A549 (cell line): Measurements from ENCODE around the gene KNDC1. TPM values are rescaled to one million over a fixed set of nuclear protein-coding genes. Genes with fewer than 3 reads are reported as not detected.
"Not testable (repeated sequence)": the region's sequence is repeated elsewhere in the genome, so short reads cannot be mapped to it uniquely, and the experiment has no call there.

Source experiments
- ATAC-seq, 2 experiments: fragments of 200-7000 bp in 1 of 2; fragments of >200 bp in 1 of 2; cut with Nextera tagmentation in 1 of 2; cut with Tn5 transposase in 1 of 2; 3 replicates each; pipeline versions ENCODE4 v1.8.0 to v1.9.1; 2018 to 2020; ENCODE audit warnings: mild to moderate bottlenecking in 1 of 2, moderate library complexity in 1 of 2
- CTCF ChIA-PET: fragments of 300-600 bp; sonication (Branson Sonifier 250); formaldehyde crosslinking; extraction: SDS; loops from one replicate; lab custom pipeline; 2021; ENCODE audit warnings: antibody characterized with exemption, inconsistent platforms; lab: Yijun Ruan, JAX
- POLR2A ChIA-PET: fragments of 350-600 bp; formaldehyde crosslinking; extraction: SDS; loops from one replicate; lab custom pipeline; 2021; ENCODE audit warnings: antibody characterized with exemption, inconsistent platforms; lab: Yijun Ruan, JAX
- DNase-seq, 2 experiments: peaks; one replicate each; pipeline versions ENCODE4 v3.0.0 to v3.0.0-alpha.2; 2011 to 2016; ENCODE audit warnings: low read depth in 1 of 2, low spot score in 1 of 2
- FAIRE-seq: peaks from 2 replicates; lab custom pipeline; 2011; peaks lifted over from hg19 to GRCh38; lab: Jason Lieb, UNC
- H3K27ac ChIP-seq, 2 experiments: fragments of >200 bp; sonication (Bioruptor Twin); formaldehyde crosslinking; 3 replicates each; pipeline ENCODE4 v1.5.1; 2016 to 2017
- H3K4me1 ChIP-seq: fragments of >200 bp; sonication (Bioruptor Twin); formaldehyde crosslinking; 3 replicates; pipeline ENCODE4 v1.6.1; 2016
- H3K4me2 ChIP-seq: fragments of >200 bp; sonication (Bioruptor Twin); formaldehyde crosslinking; 3 replicates; pipeline ENCODE4 v1.6.1; 2016
- H3K4me3 ChIP-seq: fragments of >200 bp; sonication (Bioruptor Twin); formaldehyde crosslinking; 3 replicates; pipeline ENCODE4 v1.5.1; 2016
- H3K9me3 ChIP-seq: fragments of >200 bp; sonication (Bioruptor Twin); formaldehyde crosslinking; 3 replicates; pipeline ENCODE4 v1.6.1; 2016
- ATOH8 ChIP-seq: fragments of 250-450 bp; sonication (Bioruptor Pico); IDR thresholded peaks from 2 replicates; pipeline ENCODE4 v1.5.0; 2020; ENCODE audit warnings: low read depth, mild to moderate bottlenecking, moderate library complexity
- CBX8 ChIP-seq: fragments of 200-600 bp; sonication (generic); IDR thresholded peaks from 2 replicates; pipeline ENCODE4 v1.6.1; 2016
- CEBPB ChIP-seq, 2 experiments: fragments of >200 bp in 1 of 2; sonication (Bioruptor Twin) in 1 of 2; formaldehyde crosslinking in 1 of 2; IDR thresholded peaks; 2 replicates each; pipeline ENCODE4 v1.6.1; 2012 to 2016
- ELK1 ChIP-seq: fragments of 150-350 bp; IDR thresholded peaks from 2 replicates; pipeline ENCODE4 v1.6.1; 2014; ENCODE audit warnings: low read depth, mild to moderate bottlenecking, low read length
- GATA3 ChIP-seq: IDR thresholded peaks from 2 replicates; pipeline ENCODE4 v1.6.1; 2012; ENCODE audit warnings: borderline replicate concordance
- HES2 ChIP-seq: fragments of >200 bp; sonication (Bioruptor Twin); formaldehyde crosslinking; IDR thresholded peaks from 2 replicates; pipeline ENCODE4 v1.6.1; 2016
- HOXB13 ChIP-seq: fragments of 250-450 bp; sonication (Bioruptor Pico); IDR thresholded peaks from 2 replicates; pipeline ENCODE4 v1.5.0; 2020; ENCODE audit warnings: low read depth, mild to moderate bottlenecking, moderate library complexity
- HOXB5 ChIP-seq: fragments of 250-450 bp; sonication (Bioruptor Pico); IDR thresholded peaks from 2 replicates; pipeline ENCODE4 v1.5.0; 2020; ENCODE audit warnings: mild to moderate bottlenecking, moderate library complexity
- JUN ChIP-seq, 2 experiments: fragments of >200 bp; sonication (Bioruptor Twin); formaldehyde crosslinking; IDR thresholded peaks; 2 replicates in 1 of 2; 3 replicates in 1 of 2; pipeline ENCODE4 v1.6.1; 2016 to 2017
- MAZ ChIP-seq: fragments of 150-350 bp; IDR thresholded peaks from 2 replicates; pipeline ENCODE4 v1.6.1; 2014; ENCODE audit warnings: antibody characterized with exemption, low read depth, low read length, borderline replicate concordance
- NFE2L2 ChIP-seq: fragments of 150-350 bp; conservative IDR thresholded peaks from 2 replicates; pipeline ENCODE4 v1.6.1; 2014; ENCODE audit warnings: low read length
- NR3C1 ChIP-seq: fragments of >200 bp; sonication (Bioruptor Twin); formaldehyde crosslinking; IDR thresholded peaks from 3 replicates; pipeline ENCODE4 v1.6.1; 2017
- PHF8 ChIP-seq: fragments of 200-600 bp; sonication (generic); IDR thresholded peaks from 2 replicates; pipeline ENCODE4 v1.6.1; 2016; ENCODE audit warnings: low read depth, mild to moderate bottlenecking, antibody characterized with exemption, moderate library complexity, borderline replicate concordance
- POLR2A ChIP-seq: IDR thresholded peaks from 2 replicates; pipeline ENCODE4 v1.6.1; 2012; ENCODE audit warnings: mild to moderate bottlenecking, low read length
- RARB ChIP-seq: fragments of 250-450 bp; sonication (Bioruptor Pico); IDR thresholded peaks from 2 replicates; pipeline ENCODE4 v1.8.0; 2021; ENCODE audit warnings: mild to moderate bottlenecking, moderate library complexity
- RCOR1 ChIP-seq: fragments of 150-350 bp; IDR thresholded peaks from 2 replicates; pipeline ENCODE4 v1.6.1; 2014; ENCODE audit warnings: antibody characterized with exemption, low read length, low read depth
- RNF2 ChIP-seq: fragments of 200-600 bp; sonication (generic); IDR thresholded peaks from 2 replicates; pipeline ENCODE4 v1.6.1; 2016; ENCODE audit warnings: low read depth, mild to moderate bottlenecking, antibody characterized with exemption, moderate library complexity, borderline replicate concordance
- TFCP2L1 ChIP-seq: fragments of 250-450 bp; sonication (Bioruptor Pico); IDR thresholded peaks from 2 replicates; pipeline ENCODE4 v1.5.0; 2021; ENCODE audit warnings: mild to moderate bottlenecking
- TP53 ChIP-seq: fragments of 250-450 bp; sonication (Bioruptor Pico); IDR thresholded peaks from 2 replicates; pipeline ENCODE4 v1.5.0; 2021; ENCODE audit warnings: mild to moderate bottlenecking, moderate library complexity
- USF2 ChIP-seq: fragments of 450-650 bp; IDR thresholded peaks from 2 replicates; pipeline ENCODE4 v1.6.1; 2014; ENCODE audit warnings: antibody characterized with exemption
- ZC3H11A ChIP-seq: fragments of 450-650 bp; IDR thresholded peaks from 2 replicates; pipeline ENCODE4 v1.6.1; 2014; ENCODE audit warnings: antibody characterized with exemption, mild to moderate bottlenecking
- ZFP36 ChIP-seq: fragments of 450-650 bp; IDR thresholded peaks from 2 replicates; pipeline ENCODE4 v1.6.1; 2014; ENCODE audit warnings: borderline replicate concordance; ENCODE audit not compliant: partially characterized antibody
- WGBS: methylation state at CpG from one replicate; pipeline ENCODE4 v1.1.6; 2017; ENCODE audit errors: missing lambda C conversion rate; 5-methylcytosine and 5-hydroxymethylcytosine counted together
- polyA plus RNA-seq, 4 experiments: library from polyadenylated mRNA; depleted of rRNA in 3 of 4; stranded (reverse); fragments of >200 nt; fragmentation: RNase III in 1 of 4; extraction: RNeasy Plus Mini Kit Qiagen cat#74134 plus additional on column Dnase treatment in 1 of 4; gene quantifications; 2 replicates in 3 of 4; 3 replicates in 1 of 4; pipeline ENCODE4 v1.2.3, GENCODE V29; 2011 to 2017
- TF ChIP-seq, protein P1 (sequence below): fragments of 200-600 bp; sonication (generic); IDR thresholded peaks from 2 replicates; pipeline ENCODE4 v1.6.1; 2016; ENCODE audit warnings: antibody characterized with exemption, mild to moderate bottlenecking, moderate library complexity
- TF ChIP-seq, protein P2 (sequence below): IDR thresholded peaks from 2 replicates; pipeline ENCODE4 v1.6.1; 2012

The KNDC1 gene
- polyA plus RNA-seq, 2 of the 4 experiments (the other 2 are of a cell fraction): 0.56 to 0.63 TPM

GRCh38 chr10:133231244-133231945 is 71.4 kb downstream of the KNDC1 start:
- ChIA-PET CTCF (no interaction called here), POLR2A (no interaction called here)
- no peaks in the 10 kb centered on the region for H3K9me3 ChIP-seq
- DNase-seq (no peak), ATAC-seq (no peak), FAIRE-seq (no peak)
- 40% methylated on average over 37 of the region's 44 CpGs for WGBS
- H3K4me1 ChIP-seq: peaks cover 5% of the 10 kb centered on the region
- TF ChIP-seq CEBPB (IDR thresholded peaks at IDR 0.05): no peak
- TF ChIP-seq TP53: no peak
- no peak for TF ChIP-seq MAZ
- TF ChIP-seq JUN (IDR thresholded peaks at IDR 0.05): no peak
- TF ChIP-seq, protein P1, sequence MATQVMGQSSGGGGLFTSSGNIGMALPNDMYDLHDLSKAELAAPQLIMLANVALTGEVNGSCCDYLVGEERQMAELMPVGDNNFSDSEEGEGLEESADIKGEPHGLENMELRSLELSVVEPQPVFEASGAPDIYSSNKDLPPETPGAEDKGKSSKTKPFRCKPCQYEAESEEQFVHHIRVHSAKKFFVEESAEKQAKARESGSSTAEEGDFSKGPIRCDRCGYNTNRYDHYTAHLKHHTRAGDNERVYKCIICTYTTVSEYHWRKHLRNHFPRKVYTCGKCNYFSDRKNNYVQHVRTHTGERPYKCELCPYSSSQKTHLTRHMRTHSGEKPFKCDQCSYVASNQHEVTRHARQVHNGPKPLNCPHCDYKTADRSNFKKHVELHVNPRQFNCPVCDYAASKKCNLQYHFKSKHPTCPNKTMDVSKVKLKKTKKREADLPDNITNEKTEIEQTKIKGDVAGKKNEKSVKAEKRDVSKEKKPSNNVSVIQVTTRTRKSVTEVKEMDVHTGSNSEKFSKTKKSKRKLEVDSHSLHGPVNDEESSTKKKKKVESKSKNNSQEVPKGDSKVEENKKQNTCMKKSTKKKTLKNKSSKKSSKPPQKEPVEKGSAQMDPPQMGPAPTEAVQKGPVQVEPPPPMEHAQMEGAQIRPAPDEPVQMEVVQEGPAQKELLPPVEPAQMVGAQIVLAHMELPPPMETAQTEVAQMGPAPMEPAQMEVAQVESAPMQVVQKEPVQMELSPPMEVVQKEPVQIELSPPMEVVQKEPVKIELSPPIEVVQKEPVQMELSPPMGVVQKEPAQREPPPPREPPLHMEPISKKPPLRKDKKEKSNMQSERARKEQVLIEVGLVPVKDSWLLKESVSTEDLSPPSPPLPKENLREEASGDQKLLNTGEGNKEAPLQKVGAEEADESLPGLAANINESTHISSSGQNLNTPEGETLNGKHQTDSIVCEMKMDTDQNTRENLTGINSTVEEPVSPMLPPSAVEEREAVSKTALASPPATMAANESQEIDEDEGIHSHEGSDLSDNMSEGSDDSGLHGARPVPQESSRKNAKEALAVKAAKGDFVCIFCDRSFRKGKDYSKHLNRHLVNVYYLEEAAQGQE: no peak
- TF ChIP-seq ELK1: no peak
- no peak for TF ChIP-seq HES2
- TF ChIP-seq RARB (CRISPR knock-in tag): no peak
- no peak for TF ChIP-seq RNF2
- TF ChIP-seq USF2: no peak
- TF ChIP-seq ZC3H11A: no peak
- no peak for TF ChIP-seq PHF8
- TF ChIP-seq TFCP2L1 (CRISPR knock-in tag): no peak
- no peak for TF ChIP-seq POLR2A
- no peak for TF ChIP-seq CBX8
- TF ChIP-seq HOXB13 (CRISPR knock-in tag): no peak
- no peak for TF ChIP-seq HOXB5
- H3K4me2 ChIP-seq: no peak overlapping the region; the same call in 2 of the 3 replicates
- no peak overlapping the region for H3K27ac ChIP-seq
- no peak overlapping the region for H3K4me3 ChIP-seq

DNA sequence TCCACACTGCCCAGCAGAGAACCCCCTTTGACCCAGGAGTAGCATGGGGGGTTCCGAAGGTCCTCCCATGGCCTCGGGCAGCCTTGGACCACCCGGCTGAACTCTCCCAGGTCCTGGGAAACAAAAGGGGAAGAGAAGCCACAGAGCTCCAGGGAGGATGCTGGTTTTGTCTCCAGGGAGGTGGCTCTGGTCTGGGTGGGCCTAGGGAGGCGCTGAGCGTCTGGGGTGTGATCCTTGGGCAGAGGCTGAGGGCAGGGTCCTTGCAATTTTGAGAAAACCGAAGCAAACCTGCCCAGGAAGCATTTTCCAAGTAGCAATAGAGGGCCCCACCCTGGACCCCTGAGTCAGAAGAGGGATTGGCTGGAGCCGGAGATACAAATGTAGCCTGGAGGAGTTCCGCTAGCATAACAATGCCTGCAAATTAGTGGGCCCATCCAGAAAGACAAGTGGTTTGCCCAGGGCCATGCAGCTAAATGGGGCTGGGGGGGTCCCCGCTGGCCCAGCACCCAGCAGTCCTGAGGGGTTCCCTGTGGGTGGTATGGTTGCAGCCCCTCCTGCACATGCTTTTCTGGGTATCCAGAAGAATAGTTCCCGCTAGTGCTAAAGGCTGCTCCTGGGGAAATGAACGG is 72.0 kb downstream of the KNDC1 start:
- 58% methylated on average over 8 of the region's 11 CpGs for WGBS
- H3K9me3 ChIP-seq: no peaks in the 10 kb centered on the region
- CTCF ChIA-PET: no interaction called here
- ATAC-seq (no peak), DNase-seq (no peak), FAIRE-seq (no peak)
- H3K4me2 ChIP-seq: no peak overlapping the region
- H3K27ac ChIP-seq: no peak overlapping the region
- TF ChIP-seq ZFP36 (no peak), NR3C1 (no peak), JUN (IDR thresholded peaks at IDR 0.05) (no peak), ATOH8 (CRISPR knock-in tag) (no peak), HES2 (no peak), NFE2L2 (no peak), GATA3 (no peak), MAZ (no peak), RCOR1 (no peak)
- TF ChIP-seq, protein P2, sequence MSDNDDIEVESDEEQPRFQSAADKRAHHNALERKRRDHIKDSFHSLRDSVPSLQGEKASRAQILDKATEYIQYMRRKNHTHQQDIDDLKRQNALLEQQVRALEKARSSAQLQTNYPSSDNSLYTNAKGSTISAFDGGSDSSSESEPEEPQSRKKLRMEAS: no peak
- POLR2A ChIA-PET: no interaction called here
- H3K4me1 ChIP-seq: peaks cover 11% of the 10 kb centered on the region
- no peak overlapping the region for H3K4me3 ChIP-seq

DNA sequence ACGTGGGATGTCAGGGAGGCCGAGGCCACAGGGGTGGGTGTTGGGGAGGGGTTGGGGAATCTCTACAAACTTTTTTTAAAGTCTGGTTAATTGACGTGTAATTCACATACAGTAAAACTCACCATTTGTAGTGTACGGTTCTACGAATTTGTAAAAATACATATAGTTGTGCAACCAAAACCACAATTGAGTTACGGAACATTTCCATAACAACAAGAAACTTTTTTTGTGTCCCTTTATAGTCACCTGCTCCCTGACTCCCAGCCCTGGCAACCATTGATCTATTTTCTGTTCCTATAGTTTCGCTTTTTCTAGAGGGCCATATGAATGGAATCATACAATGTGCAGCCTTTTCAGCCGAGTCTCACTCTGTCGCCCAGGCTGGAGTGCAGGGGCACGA is 74.8 kb downstream of the KNDC1 start:
- CTCF ChIA-PET: interaction anchor here (0.5 kb wide), 1 partner anchor 215 kb away, joined by 3 read pairs; no protein-coding TSS in a partner anchor
- H3K27ac ChIP-seq, DNase-seq, POLR2A ChIA-PET, H3K4me3 ChIP-seq, H3K9me3 ChIP-seq, ATAC-seq, H3K4me2 ChIP-seq, FAIRE-seq: not testable (repeated sequence)
- H3K4me1 ChIP-seq: peaks cover 19% of the 10 kb centered on the region
- WGBS: 66% methylated on average over 7 of the region's 10 CpGs
